K562 (cell line): Measurements from ENCODE around the gene PNKD. TPM values are rescaled to one million over a fixed set of nuclear protein-coding genes. Genes with fewer than 3 reads are reported as not detected.

Source experiments
- ATAC-seq: fragments of 200-7000 bp; cut with Tn5 transposase; 3 replicates; pipeline ENCODE4 v1.9.1; 2020; ENCODE audit warnings: moderate library complexity
- BruUV-seq: library from RNA; stranded (reverse); fragments of 400-500 nt; replicated peaks from 2 replicates; lab custom pipeline; 2021; lab: Mats Ljungman, UMichigan
- CTCF ChIA-PET: fragments of 300-600 bp; formaldehyde crosslinking; extraction: SDS; loops from one replicate; lab custom pipeline; 2021; ENCODE audit warnings: low intra/inter-chr PET ratio; lab: Yijun Ruan, JAX
- POLR2A ChIA-PET: fragments of 300-600, 350-650 bp; sonication (Branson Sonifier 250); formaldehyde crosslinking; extraction: SDS; loops from one replicate; lab custom pipeline; 2021; ENCODE audit warnings: antibody characterized with exemption, inconsistent platforms; lab: Yijun Ruan, JAX
- DNase-seq, 4 experiments: peaks; one replicate each; pipeline versions ENCODE4 v3.0.0 to v3.0.0-alpha.2; 2011 to 2018; ENCODE audit warnings: low spot score in 3 of 4, mixed read lengths in 3 of 4; ENCODE audit errors: extremely low read depth in 1 of 4
- FAIRE-seq: peaks from 2 replicates; lab custom pipeline; 2011; peaks lifted over from hg19 to GRCh38; lab: Jason Lieb, UNC
- H2AFZ ChIP-seq: 2 replicates; pipeline ENCODE4 v1.6.0; 2011; ENCODE audit warnings: low read depth, low read length, control low read depth, inconsistent platforms
- H3K27ac ChIP-seq: fragments of 200-600 bp; 3 replicates; pipeline ENCODE4 v1.8.0; 2011; ENCODE audit warnings: low read depth, mild to moderate bottlenecking, control low read depth, inconsistent platforms, low read length, moderate library complexity, mixed read lengths; ENCODE audit errors: extremely low read depth
- H3K27me3 ChIP-seq, 2 experiments: fragments of 300-600 bp in 1 of 2; 2 replicates in 1 of 2; 3 replicates in 1 of 2; pipeline versions ENCODE4 v1.6.0 to v1.8.0; 2011; ENCODE audit warnings: inconsistent platforms in 2 of 2, low read length in 2 of 2, mild to moderate bottlenecking in 1 of 2, mixed read lengths in 1 of 2, moderate library complexity in 1 of 2; ENCODE audit not compliant: control insufficient read depth in 2 of 2, insufficient read depth in 2 of 2
- H3K36me3 ChIP-seq: fragments of 300-600 bp; 3 replicates; pipeline ENCODE4 v1.8.0; 2011; ENCODE audit warnings: mild to moderate bottlenecking, low read length, inconsistent platforms; ENCODE audit not compliant: control insufficient read depth, insufficient read depth
- H3K4me1 ChIP-seq, 2 experiments: fragments of 200-600 bp in 1 of 2; replicated peaks in 1 of 2; 2 replicates in 1 of 2; 3 replicates in 1 of 2; pipeline versions ENCODE4 v1.5.1 to v1.8.0; 2011; ENCODE audit warnings: inconsistent platforms in 2 of 2, low read length in 2 of 2, mild to moderate bottlenecking in 1 of 2, mixed read lengths in 1 of 2, moderate library complexity in 1 of 2; ENCODE audit not compliant: control insufficient read depth in 2 of 2, insufficient read depth in 2 of 2
- H3K4me2 ChIP-seq: 2 replicates; pipeline ENCODE4 v1.6.1; 2011; ENCODE audit warnings: low read length, control low read depth, inconsistent platforms, mixed read lengths; ENCODE audit not compliant: insufficient read depth
- H3K4me3 ChIP-seq: fragments of 200-600 bp; sonication (generic), shearing (Covaris generic); 2 replicates; pipeline ENCODE4 v1.5.1; 2016; ENCODE audit warnings: control low read depth, inconsistent platforms
- H3K79me2 ChIP-seq: fragments of 200-600 bp; 3 replicates; pipeline ENCODE4 v1.8.0; 2011; ENCODE audit warnings: low read length, inconsistent platforms; ENCODE audit not compliant: control insufficient read depth, insufficient read depth
- H3K9ac ChIP-seq, 2 experiments: 2 replicates each; pipeline versions ENCODE4 v1.6.0 to v1.6.1; 2011; ENCODE audit warnings: low read depth in 2 of 2, low read length in 2 of 2, control low read depth in 1 of 2, inconsistent platforms in 1 of 2, mild to moderate bottlenecking in 1 of 2, mixed read lengths in 1 of 2; ENCODE audit not compliant: insufficient read depth in 1 of 2
- H3K9me1 ChIP-seq: one replicate; pipeline ENCODE4 v1.6.0; 2011; ENCODE audit warnings: inconsistent platforms, mild to moderate bottlenecking, low read length, moderate library complexity; ENCODE audit not compliant: control insufficient read depth, insufficient read depth
- H3K9me3 ChIP-seq: replicated peaks from 2 replicates; pipeline ENCODE4 v1.5.1; 2011; ENCODE audit warnings: low read depth, low read length, inconsistent platforms; ENCODE audit not compliant: control insufficient read depth, insufficient read depth
- H4K20me1 ChIP-seq: replicated peaks from 2 replicates; pipeline ENCODE4 v1.6.1; 2011; ENCODE audit warnings: low read length, inconsistent platforms, mixed read lengths; ENCODE audit not compliant: control insufficient read depth, insufficient read depth
- HSF4 ChIP-seq: fragments of 250-450 bp; sonication (Bioruptor Pico); IDR thresholded peaks from 2 replicates; pipeline ENCODE4 v2.1.2; 2022; ENCODE audit warnings: mild to moderate bottlenecking, moderate library complexity, borderline replicate concordance
- JUND ChIP-seq, 2 experiments: IDR thresholded peaks; 2 replicates in 1 of 2; 3 replicates in 1 of 2; pipeline ENCODE4 v1.6.1; 2011; ENCODE audit warnings: borderline replicate concordance in 2 of 2, low read depth in 2 of 2, low read length in 2 of 2, improper control_type of control experiment in 1 of 2, missing biosample characterization in 1 of 2, missing genetic modification characterization in 1 of 2, missing genetic modification reagents in 1 of 2
- MCM5 ChIP-seq: fragments of 450-650 bp; IDR thresholded peaks from 2 replicates; pipeline ENCODE4 v1.6.1; 2016; ENCODE audit warnings: low read depth
- TAF1 ChIP-seq: IDR thresholded peaks from 2 replicates; pipeline ENCODE4 v1.6.1; 2011; ENCODE audit warnings: mild to moderate bottlenecking, low read length, moderate library complexity; ENCODE audit not compliant: insufficient read depth, control insufficient read depth, severe bottlenecking; ENCODE audit errors: extremely low read depth
- ZBTB26 ChIP-seq: fragments of 450-650 bp; formaldehyde crosslinking; IDR thresholded peaks from 2 replicates; pipeline ENCODE4 v1.4.0; 2022; ENCODE audit warnings: missing genetic modification characterization
- WGBS: fragments of 100-300 bp; shearing (Covaris generic); methylation state at CpG from one replicate; pipeline ENCODE4 v1.1.6; 2016; ENCODE audit warnings: low coverage, mixed read lengths; ENCODE audit not compliant: insufficient coverage; ENCODE audit errors: missing lambda C conversion rate; 5-methylcytosine and 5-hydroxymethylcytosine counted together
- in situ Hi-C: fragments of 300-500 bp; cut with MboI; formaldehyde crosslinking; loops from 4 replicates; pipeline ENCODE4 v1.15.0; 2018; ENCODE audit warnings: inconsistent platforms, mixed read lengths
- intact Hi-C: fragments of 100-400 bp; cut with micrococcal nuclease; formaldehyde crosslinking; loops from 2 replicates; pipeline ENCODE4 v1.14.2; 2022
- polyA plus RNA-seq, 8 experiments: library from polyadenylated mRNA; depleted of rRNA in 4 of 8; stranded (reverse) in 5 of 8; unstranded in 3 of 8; fragments of >200 nt; fragmentation: Nextera tagmentation in 2 of 8; fragmentation: Illumina TruSeq in 1 of 8; extraction: Ambion mirVana in 2 of 8; extraction: Trizol in 1 of 8; gene quantifications; 2 replicates each; pipeline versions ENCODE4 v1.2.1 to v1.2.3, GENCODE V29; 2011 to 2014; ENCODE audit warnings: inconsistent platforms in 1 of 8, missing spikeins in 1 of 8
- total RNA-seq, 7 experiments: library from RNA; depleted of rRNA in 6 of 7; stranded (reverse); fragments of >200 nt in 6 of 7; fragmentation: Illumina TruSeq in 2 of 7; extraction: Trizol in 2 of 7; gene quantifications; 2 replicates each; pipeline versions ENCODE4 v1.2.1 to v1.2.3, GENCODE V29; 2011 to 2021; ENCODE audit warnings: low replicate concordance in 1 of 7
- TF ChIP-seq, protein P1 (sequence below): sonication (generic); formaldehyde crosslinking; IDR thresholded peaks from 2 replicates; pipeline ENCODE4 v1.4.0; 2020; ENCODE audit warnings: mild to moderate bottlenecking, missing genetic modification reagents
- TF ChIP-seq, protein P2 (sequence below): fragments of 250-450 bp; sonication (Bioruptor Pico); IDR thresholded peaks from 2 replicates; pipeline ENCODE4 v1.8.0; 2022; ENCODE audit warnings: inconsistent platforms, mild to moderate bottlenecking, moderate library complexity, borderline replicate concordance
- TF ChIP-seq, protein P3 (sequence below), 2 experiments: fragments of 200-800 bp in 1 of 2; sonication (Bioruptor generic) in 1 of 2; sonication (generic) in 1 of 2; formaldehyde crosslinking in 1 of 2; IDR thresholded peaks in 1 of 2; conservative IDR thresholded peaks in 1 of 2; 2 replicates each; pipeline versions ENCODE4 v1.5.0 to v1.6.1; 2016 to 2020; ENCODE audit warnings: missing compliant biosample characterization in 1 of 2, missing genetic modification characterization in 1 of 2, missing genetic modification reagents in 1 of 2
- TF ChIP-seq, protein P4 (sequence below): sonication (generic); formaldehyde crosslinking; IDR thresholded peaks from 2 replicates; pipeline ENCODE4 v1.8.0; 2022; ENCODE audit warnings: missing genetic modification reagents, mild to moderate bottlenecking, moderate library complexity, borderline replicate concordance

Gene PNKD
- total and polyA plus RNA-seq, 9 of the 15 experiments (the other 6 are each of a cell fraction or from before 2014, with no cell fraction given), result 26.0 to 105 (median 60.1) TPM

DNA sequence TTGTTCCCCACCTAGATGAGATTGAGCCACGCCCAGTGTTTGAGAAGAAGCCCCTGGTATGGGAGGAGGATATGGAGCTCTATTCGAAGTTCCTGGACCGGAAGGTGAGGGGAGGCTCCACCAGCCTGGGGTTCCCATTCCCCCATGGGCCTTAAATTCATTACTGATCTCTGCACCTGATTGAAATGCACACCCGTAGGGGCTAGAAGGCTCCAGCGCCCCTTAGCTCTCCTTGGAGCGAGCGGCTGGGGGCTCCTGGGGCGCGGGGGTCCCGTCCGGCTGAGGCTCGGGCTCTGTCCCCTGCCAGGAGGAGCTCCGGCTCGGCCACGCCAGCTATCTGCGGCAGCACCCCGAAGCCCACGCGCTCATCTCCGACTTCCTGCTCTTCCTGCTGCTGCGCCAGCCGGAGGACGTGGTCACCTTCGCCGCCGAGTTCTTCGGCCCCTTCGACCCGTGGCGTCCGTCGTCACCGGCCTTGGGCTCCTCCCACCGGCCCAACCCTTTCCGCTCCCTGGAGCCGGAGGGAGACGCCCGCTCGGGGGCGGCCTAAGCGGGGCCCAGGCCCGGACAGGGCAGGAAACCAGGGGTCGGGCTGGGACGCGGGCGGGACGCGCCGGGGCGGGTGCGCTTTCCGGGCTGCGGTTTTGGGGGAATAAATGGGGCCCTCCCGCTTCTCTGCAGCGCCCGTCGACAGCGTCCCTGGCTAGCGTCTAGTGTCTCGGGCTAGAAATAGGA lies 97.3 kb downstream of the PNKD start:
- Histone ChIP-seq H3K9ac (peak overlapping the region; percentile 94 to 95), H3K36me3 (no peaks in the 10 kb centered on the region), H4K20me1 (no peaks in the 10 kb centered on the region), H2AFZ (peak overlapping the region; percentile 91), H3K9me3 (no peaks in the 10 kb centered on the region), H3K27ac (peak overlapping the region; percentile 89), H3K4me2 (peak overlapping the region; percentile 93), H3K4me3 (peak overlapping the region; percentile 56), H3K27me3 (no peaks in the 10 kb centered on the region), H3K9me1 (no peaks in the 10 kb centered on the region), H3K79me2 (peaks cover 6% of the 10 kb centered on the region; the same call in 2 of the 3 replicates), H3K4me1 (peaks cover 6 to 25% of the 10 kb centered on the region in 2 experiments; a peak in 4 of 5 replicates)
- DNase-seq (peak; percentile 90 to 92 (median 92)), FAIRE-seq (peak; percentile 83), ATAC-seq (peak; percentile 99)
- TSS peak; percentile 92 for BruUV-seq
- in situ Hi-C loops (no loop called here), intact Hi-C loops (loop anchor here (2.0 kb wide), 1 partner anchor 29 kb away; no protein-coding TSS in a partner anchor)
- CTCF ChIA-PET, result no interaction called here
- POLR2A ChIA-PET, result interaction anchor here (0.6 to 1.2 kb wide), 3 partner anchors 10 to 66 kb away, joined by 3 to 9 read pairs (median 4); no protein-coding TSS in a partner anchor
- WGBS, result 2% methylated on average over 31 of the region's 60 CpGs
- TF ChIP-seq, protein P1, sequence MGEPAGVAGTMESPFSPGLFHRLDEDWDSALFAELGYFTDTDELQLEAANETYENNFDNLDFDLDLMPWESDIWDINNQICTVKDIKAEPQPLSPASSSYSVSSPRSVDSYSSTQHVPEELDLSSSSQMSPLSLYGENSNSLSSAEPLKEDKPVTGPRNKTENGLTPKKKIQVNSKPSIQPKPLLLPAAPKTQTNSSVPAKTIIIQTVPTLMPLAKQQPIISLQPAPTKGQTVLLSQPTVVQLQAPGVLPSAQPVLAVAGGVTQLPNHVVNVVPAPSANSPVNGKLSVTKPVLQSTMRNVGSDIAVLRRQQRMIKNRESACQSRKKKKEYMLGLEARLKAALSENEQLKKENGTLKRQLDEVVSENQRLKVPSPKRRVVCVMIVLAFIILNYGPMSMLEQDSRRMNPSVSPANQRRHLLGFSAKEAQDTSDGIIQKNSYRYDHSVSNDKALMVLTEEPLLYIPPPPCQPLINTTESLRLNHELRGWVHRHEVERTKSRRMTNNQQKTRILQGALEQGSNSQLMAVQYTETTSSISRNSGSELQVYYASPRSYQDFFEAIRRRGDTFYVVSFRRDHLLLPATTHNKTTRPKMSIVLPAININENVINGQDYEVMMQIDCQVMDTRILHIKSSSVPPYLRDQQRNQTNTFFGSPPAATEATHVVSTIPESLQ (CRISPR knock-in tag), result peak; percentile 35; the same call in 1 of the 2 replicates
- no peak for TF ChIP-seq MCM5
- TF ChIP-seq, protein P2, sequence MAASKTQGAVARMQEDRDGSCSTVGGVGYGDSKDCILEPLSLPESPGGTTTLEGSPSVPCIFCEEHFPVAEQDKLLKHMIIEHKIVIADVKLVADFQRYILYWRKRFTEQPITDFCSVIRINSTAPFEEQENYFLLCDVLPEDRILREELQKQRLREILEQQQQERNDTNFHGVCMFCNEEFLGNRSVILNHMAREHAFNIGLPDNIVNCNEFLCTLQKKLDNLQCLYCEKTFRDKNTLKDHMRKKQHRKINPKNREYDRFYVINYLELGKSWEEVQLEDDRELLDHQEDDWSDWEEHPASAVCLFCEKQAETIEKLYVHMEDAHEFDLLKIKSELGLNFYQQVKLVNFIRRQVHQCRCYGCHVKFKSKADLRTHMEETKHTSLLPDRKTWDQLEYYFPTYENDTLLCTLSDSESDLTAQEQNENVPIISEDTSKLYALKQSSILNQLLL (CRISPR knock-in tag), result no peak
- TF ChIP-seq JUND (IDR thresholded peaks at IDR 0.05; ENCODE audit: borderline replicate concordance, low read depth, low read length), result peak; percentile 27; the same call in 1 of the 2 replicates
- no peak; the same call in 2 of the 3 replicates for TF ChIP-seq JUND (tag; IDR thresholded peaks at IDR 0.05; ENCODE audit: borderline replicate concordance, low read depth, low read length)
- TF ChIP-seq HSF4 (CRISPR knock-in tag), result no peak
- no peak for TF ChIP-seq ZBTB26 (CRISPR knock-in tag)
- TF ChIP-seq, protein P3, sequence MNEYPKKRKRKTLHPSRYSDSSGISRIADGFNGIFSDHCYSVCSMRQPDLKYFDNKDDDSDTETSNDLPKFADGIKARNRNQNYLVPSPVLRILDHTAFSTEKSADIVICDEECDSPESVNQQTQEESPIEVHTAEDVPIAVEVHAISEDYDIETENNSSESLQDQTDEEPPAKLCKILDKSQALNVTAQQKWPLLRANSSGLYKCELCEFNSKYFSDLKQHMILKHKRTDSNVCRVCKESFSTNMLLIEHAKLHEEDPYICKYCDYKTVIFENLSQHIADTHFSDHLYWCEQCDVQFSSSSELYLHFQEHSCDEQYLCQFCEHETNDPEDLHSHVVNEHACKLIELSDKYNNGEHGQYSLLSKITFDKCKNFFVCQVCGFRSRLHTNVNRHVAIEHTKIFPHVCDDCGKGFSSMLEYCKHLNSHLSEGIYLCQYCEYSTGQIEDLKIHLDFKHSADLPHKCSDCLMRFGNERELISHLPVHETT (CRISPR knock-in tag; conservative IDR thresholded peaks at IDR 0.05 in 1 of 2, IDR thresholded peaks at IDR 0.05 in 1 of 2), result peak in 1 of 2 experiments; percentile 55; a peak in 1 of 4 replicates
- TF ChIP-seq TAF1, result peak; percentile 82
- TF ChIP-seq, protein P4, sequence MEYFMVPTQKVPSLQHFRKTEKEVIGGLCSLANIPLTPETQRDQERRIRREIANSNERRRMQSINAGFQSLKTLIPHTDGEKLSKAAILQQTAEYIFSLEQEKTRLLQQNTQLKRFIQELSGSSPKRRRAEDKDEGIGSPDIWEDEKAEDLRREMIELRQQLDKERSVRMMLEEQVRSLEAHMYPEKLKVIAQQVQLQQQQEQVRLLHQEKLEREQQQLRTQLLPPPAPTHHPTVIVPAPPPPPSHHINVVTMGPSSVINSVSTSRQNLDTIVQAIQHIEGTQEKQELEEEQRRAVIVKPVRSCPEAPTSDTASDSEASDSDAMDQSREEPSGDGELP (CRISPR knock-in tag), result peak; percentile 67; the same call in 1 of the 2 replicates
